ENCODE data around the gene GNPAT. TPM values are rescaled to one million over a fixed set of nuclear protein-coding genes. Genes with fewer than 3 reads are reported as not detected.

Gene GNPAT
- total and polyA plus RNA-seq, 2 of the 8 experiments (the other 6 are each of a cell fraction or from before 2014, with no cell fraction given): 22.9 to 47.4 TPM

- Histone ChIP-seq H2BK5ac (ENCODE audit: low read depth, low read length) (no peak overlapping the region), H2AFZ (ENCODE audit: low read length) (no peak overlapping the region), H3K4ac (replicated peaks; ENCODE audit: insufficient read length, low read depth, low read length) (no peak overlapping the region), H3K79me1 (ENCODE audit: low read depth, low read length) (no peaks in the 10 kb centered on the region), H4K5ac (ENCODE audit: insufficient read length, low read depth, low read length) (no peak overlapping the region), H3K79me2 (ENCODE audit: control insufficient read depth in 1 of 2, insufficient read depth in 2 of 2, low read length in 2 of 2) (no peaks in the 10 kb centered on the region), H3K14ac (ENCODE audit: insufficient read length) (no peak overlapping the region), H3K56ac (replicated peaks; ENCODE audit: insufficient read length, low read depth, low read length) (no peak overlapping the region), H3K23me2 (ENCODE audit: low read depth, low read length) (no peaks in the 10 kb centered on the region), H2BK20ac (ENCODE audit: low read length) (no peak overlapping the region), H2AK5ac (ENCODE audit: low read depth, low read length) (no peak overlapping the region), H3K9me3 (ENCODE audit: insufficient read depth in 2 of 2, low read depth in 1 of 2, low read length in 1 of 2) (no peaks in the 10 kb centered on the region), H2BK12ac (ENCODE audit: low read depth, low read length) (no peak overlapping the region), H3K36me3 (ENCODE audit: control insufficient read depth in 2 of 4, insufficient read depth in 4 of 4, low read length in 3 of 4) (no peaks in the 10 kb centered on the region), H2BK120ac (replicated peaks; ENCODE audit: low read depth, low read length) (no peak overlapping the region), H3K4me3 (ENCODE audit: extremely low read depth in 1 of 4, insufficient read depth in 2 of 4, low read depth in 3 of 4, low read length in 4 of 4) (no peak overlapping the region), H3K9ac (replicated peaks in 1 of 4; ENCODE audit: extremely low read depth in 1 of 4, low read depth in 3 of 4, low read length in 3 of 4) (no peak overlapping the region), H3K18ac (ENCODE audit: extremely low read depth, low read length) (no peak overlapping the region), H4K20me1 (replicated peaks in 1 of 2; ENCODE audit: control insufficient read depth in 1 of 2, insufficient read depth in 2 of 2, low read length in 2 of 2) (peaks cover 0 to 9% of the 10 kb centered on the region in 2 experiments), H2BK15ac (ENCODE audit: low read length) (no peak overlapping the region), H4K91ac (replicated peaks; ENCODE audit: insufficient read length, low read length) (no peak overlapping the region), H4K8ac (ENCODE audit: extremely low read depth, insufficient read depth, low read length) (no peak overlapping the region), H3K27ac (ENCODE audit: low read depth, low read length) (no peak overlapping the region), H3K4me1 (replicated peaks in 1 of 4; ENCODE audit: control insufficient read depth in 3 of 4, insufficient read depth in 4 of 4, low read length in 3 of 4) (peaks cover 0 to 7% (median under 1%) of the 10 kb centered on the region in 4 experiments; a peak in 6 of 7 replicates), H3K23ac (ENCODE audit: insufficient read length) (no peak overlapping the region), H3K27me3 (replicated peaks in 1 of 4; ENCODE audit: control insufficient read depth in 3 of 4, extremely low read depth in 1 of 4, insufficient read depth in 3 of 4, low read length in 3 of 4) (peaks cover 31 to 58% (median 46%) of the 10 kb centered on the region in 4 experiments), H3K4me2 (ENCODE audit: insufficient read depth in 1 of 2, low read depth in 2 of 2, low read length in 2 of 2) (no peak overlapping the region)
- FAIRE-seq: no peak
- DNase-seq (ENCODE audit: low read depth in 1 of 2, low spot score in 2 of 2): no peak
- CTCF ChIA-PET (ENCODE audit: partially characterized antibody): interaction anchor here (1.3 kb wide), 1 partner anchor 9 kb away, joined by 4 read pairs; no protein-coding TSS in a partner anchor
- WGBS, 2 experiments (ENCODE audit: extremely low coverage in 1 of 2, insufficient coverage in 1 of 2, insufficient read length in 1 of 2, insufficient replicate concordance in 2 of 2, low coverage in 1 of 2, low lambda C conversion rate in 2 of 2, missing lambda C conversion rate in 1 of 2): 86% methylated on average over 16 of the region's 22 CpGs; no CpG with 5 or more reads in 1 of the 2 experiments
- POLR2A ChIA-PET (ENCODE audit: partially characterized antibody): no interaction called here
- TF ChIP-seq NANOG (IDR thresholded peaks at IDR 0.05; ENCODE audit: insufficient read depth, low read depth, low read length, poor library complexity, severe bottlenecking) (no peak), TAF7 (optimal IDR thresholded peaks at IDR 0.05; ENCODE audit: borderline replicate concordance, low read depth, low read length) (no peak), POU5F1 (IDR thresholded peaks at IDR 0.05; ENCODE audit: low read depth, low read length) (no peak), ASH2L (IDR thresholded peaks at IDR 0.05; ENCODE audit: low read length) (no peak), BRCA1 (IDR thresholded peaks at IDR 0.05; ENCODE audit: low read depth, low read length) (no peak), GTF2F1 (IDR thresholded peaks at IDR 0.05; ENCODE audit: borderline replicate concordance, low read depth, low read length) (no peak), MAX (IDR thresholded peaks at IDR 0.05) (no peak), RNF2 (IDR thresholded peaks at IDR 0.05; ENCODE audit: borderline replicate concordance, low read depth, low read length, missing control alignments, poor library complexity, severe bottlenecking) (no peak), POLR2A (IDR thresholded peaks at IDR 0.05; ENCODE audit: control extremely low read depth in 1 of 2, low read depth in 2 of 2, low read length in 2 of 2) (no peak), KDM1A (IDR thresholded peaks at IDR 0.05; ENCODE audit: borderline replicate concordance, low read length) (no peak)
Measured at GRCh38 chr1:231213831-231214573, 27.0 kb upstream of the GNPAT start.
